ENCODE measurements around the gene PTH2.

DNA sequence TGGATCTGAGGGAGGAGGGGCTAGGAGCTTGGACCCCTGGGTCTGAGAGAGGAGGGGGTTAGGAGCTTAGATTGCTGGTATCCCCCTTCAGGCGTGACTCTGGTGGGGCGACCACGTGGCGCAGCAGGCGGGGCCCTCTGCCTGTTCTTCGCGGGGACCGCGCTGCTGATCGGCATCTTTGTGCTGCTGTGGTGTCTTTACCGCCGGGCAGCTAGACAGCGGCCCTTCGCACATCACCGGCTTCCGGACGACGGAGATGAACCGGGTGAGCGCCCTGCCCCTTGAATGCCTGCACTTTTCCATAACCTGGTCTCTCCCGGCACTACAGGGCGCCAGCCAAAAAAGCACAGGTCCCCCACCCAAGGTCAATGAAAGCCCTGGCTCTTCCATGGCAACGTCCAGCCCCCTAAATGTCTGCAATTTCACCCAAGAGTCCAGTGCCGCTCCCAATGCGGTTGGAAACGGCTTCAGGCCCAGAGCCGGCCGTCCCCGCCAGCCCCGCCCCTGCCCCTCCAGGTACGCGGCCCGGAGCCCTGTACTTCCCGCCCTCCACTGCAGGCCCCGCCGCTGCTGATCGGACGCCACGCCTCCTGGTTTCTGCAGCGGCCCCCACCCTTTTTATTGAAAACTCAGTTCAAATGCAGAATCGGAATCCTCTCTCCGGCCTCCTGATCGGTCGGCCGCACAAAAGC is 4.8 kb upstream of the PTH2 start:
- TF ChIP-seq, protein P1, sequence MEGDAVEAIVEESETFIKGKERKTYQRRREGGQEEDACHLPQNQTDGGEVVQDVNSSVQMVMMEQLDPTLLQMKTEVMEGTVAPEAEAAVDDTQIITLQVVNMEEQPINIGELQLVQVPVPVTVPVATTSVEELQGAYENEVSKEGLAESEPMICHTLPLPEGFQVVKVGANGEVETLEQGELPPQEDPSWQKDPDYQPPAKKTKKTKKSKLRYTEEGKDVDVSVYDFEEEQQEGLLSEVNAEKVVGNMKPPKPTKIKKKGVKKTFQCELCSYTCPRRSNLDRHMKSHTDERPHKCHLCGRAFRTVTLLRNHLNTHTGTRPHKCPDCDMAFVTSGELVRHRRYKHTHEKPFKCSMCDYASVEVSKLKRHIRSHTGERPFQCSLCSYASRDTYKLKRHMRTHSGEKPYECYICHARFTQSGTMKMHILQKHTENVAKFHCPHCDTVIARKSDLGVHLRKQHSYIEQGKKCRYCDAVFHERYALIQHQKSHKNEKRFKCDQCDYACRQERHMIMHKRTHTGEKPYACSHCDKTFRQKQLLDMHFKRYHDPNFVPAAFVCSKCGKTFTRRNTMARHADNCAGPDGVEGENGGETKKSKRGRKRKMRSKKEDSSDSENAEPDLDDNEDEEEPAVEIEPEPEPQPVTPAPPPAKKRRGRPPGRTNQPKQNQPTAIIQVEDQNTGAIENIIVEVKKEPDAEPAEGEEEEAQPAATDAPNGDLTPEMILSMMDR (conservative IDR thresholded peaks at IDR 0.05): no peak
- peak; percentile 81; the same call in 1 of the 2 replicates for TF ChIP-seq EZH2 (IDR thresholded peaks at IDR 0.05; ENCODE audit: low read depth)
